Ecto neural progenitor cell (in vitro differentiated cells): ENCODE results near the gene SH3BP5L.

Experiments
- DNase-seq: peaks from one replicate; pipeline ENCODE4 v3.0.0-alpha.2; 2018; ENCODE audit warnings: low spot score

SH3BP5L gene

GRCh38 chr1:248776991-248777390 is 48.7 kb downstream of the SH3BP5L start:
- no peak for DNase-seq

- DNase-seq = no peak
These were observed 50.3 kb downstream of the SH3BP5L start for GRCh38 chr1:248775441-248775840.
